PC-3 (cell line): ENCODE measurements around the gene CEPT1. TPM values are rescaled to one million over a fixed set of nuclear protein-coding genes. Genes with fewer than 3 reads are reported as not detected.

Experiments
- ATAC-seq: fragments of 200-7000 bp; cut with Tn5 transposase; 2 replicates; pipeline ENCODE4 v1.9.1; 2020; ENCODE audit warnings: mild to moderate bottlenecking, moderate library complexity
- BruUV-seq: library from RNA; stranded (reverse); fragments of 400-500 nt; replicated peaks from 2 replicates; lab custom pipeline; 2021; lab: Mats Ljungman, UMichigan
- CTCF ChIA-PET: fragments of 300-600 bp; sonication (Branson Sonifier 250); formaldehyde crosslinking; loops from one replicate; lab custom pipeline; 2022; ENCODE audit warnings: antibody characterized with exemption; lab: Charles Lee
- POLR2A ChIA-PET: fragments of 300-600 bp; sonication (Branson Sonifier 250); formaldehyde crosslinking; loops from one replicate; lab custom pipeline; 2022; ENCODE audit warnings: antibody characterized with exemption; ENCODE audit not compliant: unreplicated experiment; lab: Charles Lee
- DNase-seq: peaks from one replicate; pipeline ENCODE4 v3.0.0-alpha.2; 2015
- H2AFZ ChIP-seq: fragments of 300-600 bp; sonication (generic); 2 replicates; pipeline ENCODE4 v1.6.0; 2016; ENCODE audit warnings: antibody characterized with exemption, low read length
- H3F3A ChIP-seq: fragments of 300-600 bp; sonication (generic); one replicate; pipeline ENCODE4 v1.6.0; 2017; ENCODE audit warnings: antibody characterized with exemption, low read length, control low read depth, mild to moderate bottlenecking; ENCODE audit not compliant: unreplicated experiment
- H3K27ac ChIP-seq: fragments of 300-600 bp; sonication (generic); 2 replicates; pipeline ENCODE4 v1.5.1; 2016; ENCODE audit warnings: mild to moderate bottlenecking, low read length
- H3K27me3 ChIP-seq: fragments of 300-600 bp; sonication (generic); 2 replicates; pipeline ENCODE4 v1.6.1; 2016; ENCODE audit warnings: low read length, mixed read lengths
- H3K36me3 ChIP-seq: fragments of 300-600 bp; sonication (generic); 2 replicates; pipeline ENCODE4 v1.6.1; 2016; ENCODE audit warnings: low read depth, mixed run types, low read length, mixed read lengths
- H3K4me1 ChIP-seq: fragments of 300-600 bp; sonication (generic); 2 replicates; pipeline ENCODE4 v1.5.1; 2016; ENCODE audit warnings: low read length; ENCODE audit not compliant: insufficient read depth
- H3K4me2 ChIP-seq: fragments of 300-600 bp; sonication (generic); 2 replicates; pipeline ENCODE4 v1.6.0; 2016; ENCODE audit warnings: low read length
- H3K4me3 ChIP-seq: fragments of 300-600 bp; sonication (generic); 2 replicates; pipeline ENCODE4 v1.5.1; 2016; ENCODE audit warnings: mild to moderate bottlenecking, low read length, mixed read lengths
- H3K79me2 ChIP-seq: fragments of 300-600 bp; sonication (generic); 2 replicates; pipeline ENCODE4 v1.6.1; 2017; ENCODE audit warnings: low read length, mixed read lengths
- H3K9ac ChIP-seq: fragments of 300-600 bp; sonication (generic); 2 replicates; pipeline ENCODE4 v1.6.0; 2016; ENCODE audit warnings: mild to moderate bottlenecking, low read length
- H3K9me2 ChIP-seq: fragments of 300-600 bp; sonication (generic); replicated peaks from 2 replicates; pipeline ENCODE4 v1.6.1; 2016; ENCODE audit warnings: mixed run types, low read length, mixed read lengths
- H3K9me3 ChIP-seq: fragments of 300-600 bp; sonication (generic); 2 replicates; pipeline ENCODE4 v1.6.1; 2016; ENCODE audit warnings: low read length, mixed read lengths
- H4K20me1 ChIP-seq: fragments of 300-600 bp; sonication (generic); 2 replicates; pipeline ENCODE4 v1.6.1; 2016; ENCODE audit warnings: low read length, mixed read lengths
- EZH2 ChIP-seq: fragments of 300-600 bp; sonication (generic); IDR thresholded peaks from one replicate; pipeline ENCODE4 v1.6.1; 2017; ENCODE audit warnings: antibody characterized with exemption, mild to moderate bottlenecking, low read length; ENCODE audit not compliant: unreplicated experiment
- EZH2phosphoT487 ChIP-seq: fragments of 300-600 bp; sonication (generic); IDR thresholded peaks from 2 replicates; pipeline ENCODE4 v1.6.1; 2018; ENCODE audit warnings: mild to moderate bottlenecking, antibody characterized with exemption, low read length, borderline replicate concordance
- intact Hi-C: fragments of 100-400 bp; cut with micrococcal nuclease; formaldehyde crosslinking; loops from 2 replicates; pipeline ENCODE4 v1.9.0; 2023
- total RNA-seq: library from RNA; depleted of rRNA; stranded (reverse); fragments of >200 nt; gene quantifications from 2 replicates; pipeline ENCODE4 v1.2.3, GENCODE V29; 2014
- TF ChIP-seq, protein P1 (sequence below): fragments of 300-600 bp; sonication (generic); conservative IDR thresholded peaks from 2 replicates; pipeline ENCODE4 v1.5.1; 2017; ENCODE audit warnings: antibody characterized with exemption, low read depth, mild to moderate bottlenecking, low read length

The CEPT1 gene
- total RNA-seq, 1 experiment from 2014 or later, result 20.6 TPM

- peaks cover 17% of the 10 kb centered on the region; the same call in 1 of the 2 replicates for H3K36me3 ChIP-seq
- H4K20me1 ChIP-seq, result no peaks in the 10 kb centered on the region
- TF ChIP-seq, protein P1, sequence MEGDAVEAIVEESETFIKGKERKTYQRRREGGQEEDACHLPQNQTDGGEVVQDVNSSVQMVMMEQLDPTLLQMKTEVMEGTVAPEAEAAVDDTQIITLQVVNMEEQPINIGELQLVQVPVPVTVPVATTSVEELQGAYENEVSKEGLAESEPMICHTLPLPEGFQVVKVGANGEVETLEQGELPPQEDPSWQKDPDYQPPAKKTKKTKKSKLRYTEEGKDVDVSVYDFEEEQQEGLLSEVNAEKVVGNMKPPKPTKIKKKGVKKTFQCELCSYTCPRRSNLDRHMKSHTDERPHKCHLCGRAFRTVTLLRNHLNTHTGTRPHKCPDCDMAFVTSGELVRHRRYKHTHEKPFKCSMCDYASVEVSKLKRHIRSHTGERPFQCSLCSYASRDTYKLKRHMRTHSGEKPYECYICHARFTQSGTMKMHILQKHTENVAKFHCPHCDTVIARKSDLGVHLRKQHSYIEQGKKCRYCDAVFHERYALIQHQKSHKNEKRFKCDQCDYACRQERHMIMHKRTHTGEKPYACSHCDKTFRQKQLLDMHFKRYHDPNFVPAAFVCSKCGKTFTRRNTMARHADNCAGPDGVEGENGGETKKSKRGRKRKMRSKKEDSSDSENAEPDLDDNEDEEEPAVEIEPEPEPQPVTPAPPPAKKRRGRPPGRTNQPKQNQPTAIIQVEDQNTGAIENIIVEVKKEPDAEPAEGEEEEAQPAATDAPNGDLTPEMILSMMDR, result no peak
- TF ChIP-seq EZH2, result no peak
- TF ChIP-seq EZH2phosphoT487, result no peak
- H3K79me2 ChIP-seq, result no peaks in the 10 kb centered on the region
- CTCF ChIA-PET, result no interaction called here
- H3K4me3 ChIP-seq, result no peak overlapping the region
- no TSS peak for BruUV-seq
- no peaks in the 10 kb centered on the region for H3K4me1 ChIP-seq
- ATAC-seq (no peak), DNase-seq (no peak)
- H2AFZ ChIP-seq, result no peak overlapping the region
- intact Hi-C loops, result no loop called here
- POLR2A ChIA-PET, result no interaction called here
- no peaks in the 10 kb centered on the region for H3K9me3 ChIP-seq
- no peaks in the 10 kb centered on the region for H3F3A ChIP-seq
- no peaks in the 10 kb centered on the region for H3K27me3 ChIP-seq
- no peaks in the 10 kb centered on the region for H3K9me2 ChIP-seq
- H3K9ac ChIP-seq, result no peak overlapping the region
- no peak overlapping the region for H3K4me2 ChIP-seq
- no peak overlapping the region for H3K27ac ChIP-seq
Observed at GRCh38 chr1:111176678-111177077, 36.7 kb downstream of the CEPT1 start.

GRCh38 chr1:111179968-111180533 is 40.0 kb downstream of the CEPT1 start:
- BruUV-seq, result no TSS peak
- no peak for DNase-seq
- CTCF ChIA-PET, result no interaction called here
- no peaks in the 10 kb centered on the region for H3K4me1 ChIP-seq
- H3F3A ChIP-seq, result no peaks in the 10 kb centered on the region
- no peak overlapping the region for H3K4me3 ChIP-seq
- TF ChIP-seq EZH2phosphoT487 (no peak), EZH2 (no peak)
- TF ChIP-seq, protein P1, result no peak
- H3K36me3 ChIP-seq, result peaks cover 16% of the 10 kb centered on the region
- intact Hi-C loops, result no loop called here
- H3K9me2 ChIP-seq, result no peaks in the 10 kb centered on the region
- no peaks in the 10 kb centered on the region for H3K79me2 ChIP-seq
- no peak overlapping the region for H3K4me2 ChIP-seq
- H3K27ac ChIP-seq, result no peak overlapping the region
- POLR2A ChIA-PET, result no interaction called here
- no peak for ATAC-seq
- H3K9me3 ChIP-seq, result no peaks in the 10 kb centered on the region
- H3K27me3 ChIP-seq, result no peaks in the 10 kb centered on the region
- H2AFZ ChIP-seq, result no peak overlapping the region
- H3K9ac ChIP-seq, result no peak overlapping the region
- H4K20me1 ChIP-seq, result no peaks in the 10 kb centered on the region

GRCh38 chr1:111182052-111182451 is 42.0 kb downstream of the CEPT1 start:
- Histone ChIP-seq H3F3A (no peaks in the 10 kb centered on the region), H3K79me2 (no peaks in the 10 kb centered on the region), H3K4me3 (no peak overlapping the region), H4K20me1 (no peaks in the 10 kb centered on the region), H3K27ac (no peak overlapping the region), H2AFZ (no peak overlapping the region), H3K36me3 (peaks cover 20% of the 10 kb centered on the region), H3K9me2 (no peaks in the 10 kb centered on the region), H3K9me3 (no peaks in the 10 kb centered on the region), H3K27me3 (no peaks in the 10 kb centered on the region), H3K4me2 (no peak overlapping the region), H3K4me1 (no peaks in the 10 kb centered on the region), H3K9ac (no peak overlapping the region)
- ATAC-seq (no peak), DNase-seq (no peak)
- ChIA-PET CTCF (interaction anchor here (0.5 kb wide), 1 partner anchor 152 kb away, joined by 3 read pairs; no protein-coding TSS in a partner anchor), POLR2A (no interaction called here)
- intact Hi-C loops, result no loop called here
- no peak for TF ChIP-seq EZH2
- TF ChIP-seq EZH2phosphoT487, result no peak
- TF ChIP-seq, protein P1, result no peak
- no TSS peak for BruUV-seq
